ENCODE measurements around the gene CSTF3. TPM values are rescaled to one million over a fixed set of nuclear protein-coding genes. Genes with fewer than 3 reads are reported as not detected.

Gene CSTF3
- total RNA-seq, 1 donor from 2014 or later: 47.5 TPM

GRCh38 chr11:33035011-33035410 is 126.3 kb downstream of the CSTF3 start:
- no peak for TF ChIP-seq CTCF (IDR thresholded peaks at IDR 0.05; ENCODE audit: insufficient read depth, low read depth, low read length)
- no peak for TF ChIP-seq EZH2 (IDR thresholded peaks at IDR 0.05; ENCODE audit: insufficient read depth, low read length)
- Histone ChIP-seq H4K20me1 (ENCODE audit: insufficient read depth, low read length) (no peaks in the 10 kb centered on the region), H3K27me3 (ENCODE audit: insufficient read depth, low read length) (no peaks in the 10 kb centered on the region), H3K9me3 (ENCODE audit: insufficient read depth, low read depth, low read length) (no peaks in the 10 kb centered on the region), H3K36me3 (ENCODE audit: insufficient read depth, low read length) (peaks cover 3% of the 10 kb centered on the region), H3K4me3 (ENCODE audit: insufficient read depth, low read depth, low read length) (no peak overlapping the region), H3K4me2 (ENCODE audit: low read length) (no peak overlapping the region), H3K27ac (ENCODE audit: low read depth, low read length) (no peak overlapping the region), H3K9ac (ENCODE audit: low read length) (no peak overlapping the region), H3K4me1 (ENCODE audit: insufficient read depth, low read length) (no peaks in the 10 kb centered on the region), H2AFZ (ENCODE audit: low read depth, low read length) (no peak overlapping the region), H3K79me2 (ENCODE audit: insufficient read depth, low read length) (peaks cover under 1% of the 10 kb centered on the region)
- H3K36me3 Mint-ChIP-seq (ENCODE audit: low read depth, unreplicated experiment): no peaks in the 10 kb centered on the region
- no peak overlapping the region for H3K27ac Mint-ChIP-seq (ENCODE audit: unreplicated experiment)
- FAIRE-seq (no peak), DNase-seq (ENCODE audit: low read depth) (no peak)
- H3K9me3 Mint-ChIP-seq (ENCODE audit: unreplicated experiment): no peaks in the 10 kb centered on the region
- H3K4me3 Mint-ChIP-seq (ENCODE audit: unreplicated experiment): no peak overlapping the region
- no peaks in the 10 kb centered on the region for H3K4me1 Mint-ChIP-seq (ENCODE audit: low read depth, unreplicated experiment)
- no peaks in the 10 kb centered on the region for H3K27me3 Mint-ChIP-seq (ENCODE audit: low read depth, unreplicated experiment)

Other genes with a start within 250 kb of the CSTF3 start
- gene DEPDC7, start 145.6 kb downstream of the CSTF3 start, total RNA-seq: 3.7 and 4.0 TPM in 2 replicates
- gene TCP11L1, start 121.9 kb downstream of the CSTF3 start, total RNA-seq: 28.8 and 29.7 TPM in 2 replicates
- gene HIPK3, start 95.9 kb upstream of the CSTF3 start, total RNA-seq: 73.2 and 78.5 TPM in 2 replicates
- gene KIAA1549L, start 214.6 kb upstream of the CSTF3 start, total RNA-seq: 10.3 TPM in 2 replicates